ENCODE measurements around the gene SECTM1. TPM values are rescaled to one million over a fixed set of nuclear protein-coding genes. Genes with fewer than 3 reads are reported as not detected.

SECTM1 gene
- total and polyA plus RNA-seq, 8 donors = 0.74 to 7.4 (median 1.6) TPM

DNA sequence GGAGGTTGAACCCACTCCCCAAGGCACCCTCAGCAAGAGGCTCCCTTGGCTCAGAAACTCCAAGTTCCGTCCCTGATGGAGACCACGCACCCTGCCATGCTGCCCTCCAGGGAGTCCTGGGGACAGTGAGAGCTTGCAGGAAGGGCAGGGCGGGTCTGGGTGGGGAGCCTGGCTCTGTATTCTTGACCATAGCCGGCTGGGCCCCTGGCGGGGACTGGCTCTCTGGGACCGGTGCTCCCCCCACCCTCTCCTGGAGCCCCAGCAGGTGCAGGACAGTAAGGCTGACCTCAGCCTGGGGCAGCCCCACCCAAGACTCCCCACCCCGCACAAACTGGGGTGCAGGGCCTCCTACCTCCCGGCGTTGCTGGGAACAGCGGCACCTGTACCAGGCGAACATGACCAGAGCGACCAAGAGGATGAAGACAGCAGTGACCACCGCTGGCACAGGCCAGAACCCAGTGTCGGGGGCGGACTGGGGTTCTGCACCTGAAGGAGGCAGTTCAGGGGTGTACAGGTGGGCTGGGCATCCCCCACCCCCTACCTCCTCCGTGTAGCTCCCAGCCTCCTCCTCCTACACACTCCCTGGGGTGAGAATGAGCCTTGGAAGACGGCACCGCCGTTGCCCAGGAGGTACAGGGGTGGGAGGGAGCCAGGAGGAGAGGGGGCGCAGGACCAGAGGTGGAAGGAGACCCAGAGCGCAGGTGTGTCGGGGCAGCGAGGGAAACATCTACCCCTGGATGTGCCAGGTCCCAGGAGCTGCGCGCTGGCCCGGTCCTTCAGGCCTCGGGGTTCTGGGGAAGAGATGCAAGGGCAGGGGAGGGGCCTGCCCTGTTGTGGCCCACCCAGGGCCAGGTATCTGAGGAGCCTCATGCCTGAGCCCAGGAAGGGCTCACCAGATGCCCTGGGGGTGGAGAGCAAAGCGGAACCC lies 10.8 kb downstream of the SECTM1 start:
- Histone ChIP-seq H3K27me3 (no peaks in the 10 kb centered on the region), H3K27ac (no peak overlapping the region), H3K36me3 (no peaks in the 10 kb centered on the region), H3K4me1 (peaks cover 0 to 3% (median 0%) of the 10 kb centered on the region in 3 donors), H3K9me3 (no peaks in the 10 kb centered on the region), H3K4me3 (no peak overlapping the region)
- 68 to 77% methylated on average over 28 of the region's 28 CpGs for WGBS, 2 donors
- intact Hi-C loops (cut with DNase I) = loop anchor here (5.0 to 10.0 kb wide), 3 partner anchors 85 to 118 kb away; no protein-coding TSS in a partner anchor
- peak in 1 of 4 donors; percentile 4 for ATAC-seq
- no peak for FAIRE-seq
- TF ChIP-seq, protein P1, sequence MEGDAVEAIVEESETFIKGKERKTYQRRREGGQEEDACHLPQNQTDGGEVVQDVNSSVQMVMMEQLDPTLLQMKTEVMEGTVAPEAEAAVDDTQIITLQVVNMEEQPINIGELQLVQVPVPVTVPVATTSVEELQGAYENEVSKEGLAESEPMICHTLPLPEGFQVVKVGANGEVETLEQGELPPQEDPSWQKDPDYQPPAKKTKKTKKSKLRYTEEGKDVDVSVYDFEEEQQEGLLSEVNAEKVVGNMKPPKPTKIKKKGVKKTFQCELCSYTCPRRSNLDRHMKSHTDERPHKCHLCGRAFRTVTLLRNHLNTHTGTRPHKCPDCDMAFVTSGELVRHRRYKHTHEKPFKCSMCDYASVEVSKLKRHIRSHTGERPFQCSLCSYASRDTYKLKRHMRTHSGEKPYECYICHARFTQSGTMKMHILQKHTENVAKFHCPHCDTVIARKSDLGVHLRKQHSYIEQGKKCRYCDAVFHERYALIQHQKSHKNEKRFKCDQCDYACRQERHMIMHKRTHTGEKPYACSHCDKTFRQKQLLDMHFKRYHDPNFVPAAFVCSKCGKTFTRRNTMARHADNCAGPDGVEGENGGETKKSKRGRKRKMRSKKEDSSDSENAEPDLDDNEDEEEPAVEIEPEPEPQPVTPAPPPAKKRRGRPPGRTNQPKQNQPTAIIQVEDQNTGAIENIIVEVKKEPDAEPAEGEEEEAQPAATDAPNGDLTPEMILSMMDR (IDR thresholded peaks at IDR 0.05) = no peak
- peak in 1 of 6 donors; percentile 65 for DNase-seq

DNA sequence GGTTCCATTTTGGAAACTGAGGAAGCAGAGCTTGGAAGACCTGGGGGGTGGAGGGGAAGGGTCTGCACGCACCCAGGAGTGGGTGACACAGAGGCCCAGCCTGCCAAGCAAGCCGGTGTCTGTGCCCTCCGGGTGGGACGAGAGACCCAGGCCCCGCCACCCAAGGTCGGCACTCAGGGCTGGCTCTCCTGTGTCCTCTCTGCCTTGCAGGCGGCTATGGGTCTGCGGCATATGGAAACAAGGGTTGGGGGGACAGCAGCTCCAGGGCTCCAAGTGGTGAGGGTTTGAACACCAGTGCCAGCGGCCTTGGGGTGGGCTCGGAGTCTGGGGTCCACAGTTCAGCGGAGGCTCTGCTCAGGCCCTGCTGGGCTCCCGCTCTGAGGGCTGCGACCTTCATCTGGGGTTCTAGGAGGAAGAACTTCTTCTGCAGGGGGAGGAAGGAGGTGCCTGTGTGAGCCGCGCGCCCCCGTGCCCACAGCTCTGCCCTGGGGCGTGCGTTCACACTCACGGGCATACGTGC lies 11.6 kb downstream of the SECTM1 start:
- Histone ChIP-seq H3K9me3 (no peaks in the 10 kb centered on the region), H3K27ac (no peak overlapping the region), H3K36me3 (no peaks in the 10 kb centered on the region), H3K27me3 (no peaks in the 10 kb centered on the region), H3K4me3 (no peak overlapping the region), H3K4me1 (peaks cover 0 to 3% (median 0%) of the 10 kb centered on the region in 3 donors)
- peak in 3 of 6 donors; percentile 40 to 68 (median 58) for DNase-seq
- intact Hi-C loops (cut with DNase I) = loop anchor here (2.0 to 10.0 kb wide), 4 partner anchors 85 to 117 kb away; no protein-coding TSS in a partner anchor
- FAIRE-seq = no peak
- TF ChIP-seq, protein P1 (IDR thresholded peaks at IDR 0.05) = no peak
- peak in 2 of 4 donors; percentile 9 to 15 for ATAC-seq
- 41 to 53% methylated on average over 21 of the region's 21 CpGs for WGBS, 2 donors

DNA sequence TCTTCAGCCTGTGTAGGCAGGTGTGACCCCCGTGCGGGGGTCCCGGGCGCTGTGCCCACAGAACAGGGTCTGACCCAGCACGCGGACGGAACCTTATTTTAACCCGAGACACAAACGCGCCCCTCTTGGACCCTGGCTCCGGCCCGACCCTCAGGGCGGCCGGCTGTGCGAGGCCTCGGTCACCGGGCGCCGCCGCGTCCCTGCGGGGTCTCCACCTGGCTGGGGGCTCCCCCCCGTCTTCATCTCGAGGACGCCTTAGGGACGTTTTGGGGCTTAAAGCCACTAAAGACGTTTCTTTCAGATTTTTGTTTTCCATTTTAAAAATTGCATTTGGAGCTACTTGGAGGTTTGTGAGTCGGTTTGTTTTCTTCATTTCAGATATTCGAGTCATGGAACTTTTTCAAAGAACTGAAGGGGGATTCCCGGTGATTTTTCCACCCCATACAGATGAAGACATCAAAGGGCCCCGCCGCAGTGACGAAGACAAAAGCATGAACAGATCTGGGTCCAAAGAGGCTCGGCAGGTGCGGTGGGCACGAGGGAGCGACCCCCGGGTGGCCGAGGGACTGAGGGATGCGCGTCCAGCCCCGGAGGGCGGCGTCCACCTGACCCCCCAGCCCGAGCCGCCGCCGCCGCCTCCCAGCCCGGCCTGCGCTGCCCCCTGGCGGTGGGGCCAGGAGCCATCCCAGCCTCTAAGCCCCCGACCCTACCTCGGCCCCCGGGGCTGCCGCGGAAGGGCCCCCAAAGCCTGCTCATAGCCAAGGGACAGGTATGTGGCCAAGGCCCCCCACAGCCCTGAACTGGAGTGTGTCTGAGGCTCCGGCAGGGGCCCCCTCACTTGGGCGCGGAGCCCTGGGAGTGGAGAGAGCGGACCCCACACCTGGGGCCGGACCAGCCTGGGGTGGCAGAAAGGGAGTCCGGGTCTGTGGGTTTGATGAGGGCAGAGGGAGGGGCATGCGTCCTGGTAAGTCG lies 12.3 kb downstream of the SECTM1 start:
- Histone ChIP-seq H3K27me3 (no peaks in the 10 kb centered on the region), H3K4me3 (no peak overlapping the region), H3K9me3 (no peaks in the 10 kb centered on the region), H3K27ac (no peak overlapping the region), H3K36me3 (no peaks in the 10 kb centered on the region), H3K4me1 (peaks cover 0 to 3% (median 0%) of the 10 kb centered on the region in 3 donors)
- TF ChIP-seq, protein P1 (IDR thresholded peaks at IDR 0.05) = peak; percentile 82 to 92 (median 88)
- DNase-seq = peak in 4 of 6 donors; percentile 51 to 84 (median 72)
- no peak for FAIRE-seq
- intact Hi-C loops (cut with DNase I) = loop anchor here (2.0 to 10.0 kb wide), 4 partner anchors 84 to 116 kb away; no protein-coding TSS in a partner anchor
- peak; percentile 64 to 77 (median 73) for ATAC-seq
- WGBS, 2 donors = 31 to 39% methylated on average over 60 to 65 of the region's 65 CpGs

DNA sequence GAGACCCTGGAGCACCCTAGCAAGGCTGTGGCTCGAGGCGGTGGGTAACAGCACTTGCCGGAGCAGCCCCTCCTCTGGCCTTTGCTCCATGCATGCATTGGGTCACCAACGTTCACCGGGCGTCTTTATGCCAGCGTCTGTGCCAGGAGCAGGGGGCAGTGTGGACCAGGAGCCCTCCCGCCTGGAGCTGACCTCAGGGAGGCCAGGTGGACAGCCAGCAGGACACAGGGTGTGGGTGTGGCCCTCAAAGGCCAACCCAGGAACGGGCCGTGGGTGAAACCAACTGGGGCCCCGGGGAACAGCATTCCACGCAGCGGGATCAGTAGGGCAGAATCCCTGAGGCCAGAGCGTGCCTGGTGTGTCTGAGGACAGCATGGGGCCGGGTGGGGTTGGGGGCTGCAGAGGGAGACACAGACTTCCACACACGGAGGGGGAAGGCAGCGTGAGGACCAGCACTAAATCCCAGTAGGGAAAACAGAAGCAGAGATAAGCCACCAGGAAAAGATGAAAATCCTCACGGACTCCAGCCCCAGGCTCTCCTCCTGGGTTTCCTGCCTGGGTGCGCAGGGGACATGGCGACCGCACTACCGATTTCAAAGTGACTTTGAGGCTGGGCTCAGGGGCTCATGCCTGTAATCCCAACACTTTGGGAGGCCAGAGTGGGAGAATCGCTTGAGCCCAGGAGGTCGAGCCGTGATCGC lies 13.3 kb downstream of the SECTM1 start:
- Histone ChIP-seq H3K27me3 (no peaks in the 10 kb centered on the region), H3K27ac (no peak overlapping the region), H3K4me1 (peaks cover 0 to 3% (median 0%) of the 10 kb centered on the region in 3 donors), H3K9me3 (no peaks in the 10 kb centered on the region), H3K36me3 (no peaks in the 10 kb centered on the region), H3K4me3 (no peak overlapping the region)
- FAIRE-seq (no peak), DNase-seq (peak in 1 of 6 donors; percentile 66), ATAC-seq (no peak)
- 60 to 77% methylated on average over 26 of the region's 26 CpGs for WGBS, 2 donors
- intact Hi-C loops (cut with DNase I) = loop anchor here (2.0 to 10.0 kb wide), 4 partner anchors 83 to 115 kb away; no protein-coding TSS in a partner anchor
- TF ChIP-seq, protein P1 (IDR thresholded peaks at IDR 0.05) = no peak

Measured in pancreas (tissue), 10 donors.